NCI-H1436 treated with DMSO at 0.1 percent for 48 hours (cell line): Measurements from ENCODE around the gene ARL8A.
A peak's percentile ranks its signal among the peaks of the same experiment; 100 is the strongest.

Experiments
- DNase-seq: peaks from one replicate; lab custom pipeline; 2025; lab: John Stamatoyannopoulos, UW

ARL8A gene

GRCh38 chr1:202135221-202135721 lies 9.3 kb downstream of the ARL8A start:
- DNase-seq: peak; percentile 20

- no peak for DNase-seq
These were observed 9.8 kb downstream of the ARL8A start for GRCh38 chr1:202134645-202135172.

- DNase-seq: no peak
These were observed 10.5 kb downstream of the ARL8A start for GRCh38 chr1:202133989-202134388.

GRCh38 chr1:202133496-202133895 lies 11.0 kb downstream of the ARL8A start:
- no peak for DNase-seq

GRCh38 chr1:202133001-202133400 lies 11.5 kb downstream of the ARL8A start:
- no peak for DNase-seq

- DNase-seq: no peak
These were observed 12.3 kb downstream of the ARL8A start for GRCh38 chr1:202131956-202132821.

- no peak for DNase-seq
These were observed 13.6 kb downstream of the ARL8A start for GRCh38 chr1:202130816-202131522.

- no peak for DNase-seq
These were observed 14.2 kb downstream of the ARL8A start for GRCh38 chr1:202130297-202130721.

GRCh38 chr1:202129453-202130296 lies 14.9 kb downstream of the ARL8A start:
- no peak for DNase-seq

- no peak for DNase-seq
These were observed 16.5 kb downstream of the ARL8A start for GRCh38 chr1:202127836-202128622.

- no peak for DNase-seq
These were observed 17.5 kb downstream of the ARL8A start for GRCh38 chr1:202127061-202127460.

GRCh38 chr1:202126426-202126825 lies 18.1 kb downstream of the ARL8A start:
- no peak for DNase-seq

GRCh38 chr1:202125611-202126010 lies 18.9 kb downstream of the ARL8A start:
- DNase-seq: no peak

GRCh38 chr1:202124142-202124541 lies 20.4 kb downstream of the ARL8A start:
- DNase-seq: no peak

GRCh38 chr1:202123336-202123813 lies 21.2 kb downstream of the ARL8A start:
- DNase-seq: no peak

GRCh38 chr1:202122639-202123335 lies 21.8 kb downstream of the ARL8A start, which contains the start of gene GPR37L1:
GPR37L1 (plus strand) TSS chr1:202122917; CDS start chr1:202122964, 47 bp downstream.
- DNase-seq: no peak

- DNase-seq: no peak
These were observed 23.5 kb downstream of the ARL8A start for GRCh38 chr1:202121006-202121405.

GRCh38 chr1:202117898-202118371 lies 26.6 kb downstream of the ARL8A start:
- DNase-seq: no peak

GRCh38 chr1:202116287-202116686 lies 28.2 kb downstream of the ARL8A start:
- DNase-seq: no peak
